HG03159 (cell line): ENCODE measurements around the gene OSM.
"Not testable (repeated sequence)": the region's sequence is repeated elsewhere in the genome, so short reads cannot be mapped to it uniquely, and the experiment has no call there.

Source experiments
- ATAC-seq: cut with Tn5 transposase; IDR thresholded peaks from one replicate; pipeline ENCODE4 v1.9.1; 2021; ENCODE audit warnings: mild to moderate bottlenecking, moderate library complexity; ENCODE audit not compliant: unreplicated experiment

Gene OSM

GRCh38 chr22:30230330-30230729, 36.3 kb downstream of the OSM start:
- no peak for ATAC-seq

GRCh38 chr22:30228509-30229359, 37.9 kb downstream of the OSM start:
- ATAC-seq, result no peak

GRCh38 chr22:30227438-30228228, 39.0 kb downstream of the OSM start:
- no peak for ATAC-seq

GRCh38 chr22:30226192-30226832, 40.3 kb downstream of the OSM start:
- ATAC-seq, result no peak

GRCh38 chr22:30225220-30225927, 41.3 kb downstream of the OSM start:
- ATAC-seq, result no peak

GRCh38 chr22:30224161-30224857, 42.3 kb downstream of the OSM start:
- no peak for ATAC-seq

GRCh38 chr22:30223303-30223702, 43.3 kb downstream of the OSM start:
- ATAC-seq, result no peak

- ATAC-seq, result no peak
Observed at GRCh38 chr22:30222321-30222720, 44.3 kb downstream of the OSM start.

GRCh38 chr22:30221121-30221992, 45.3 kb downstream of the OSM start:
- ATAC-seq, result no peak

GRCh38 chr22:30220338-30221012, 46.2 kb downstream of the OSM start:
- ATAC-seq, result no peak

- ATAC-seq, result no peak
Observed at GRCh38 chr22:30219668-30220278, 46.9 kb downstream of the OSM start.

GRCh38 chr22:30219049-30219654, 47.5 kb downstream of the OSM start:
- no peak for ATAC-seq

- no peak for ATAC-seq
Observed at GRCh38 chr22:30217698-30218560, 48.7 kb downstream of the OSM start.

GRCh38 chr22:30216710-30217109, 49.9 kb downstream of the OSM start:
- no peak for ATAC-seq

- ATAC-seq, result not testable (repeated sequence)
Observed at GRCh38 chr22:30216272-30216671, 50.4 kb downstream of the OSM start.

GRCh38 chr22:30214703-30215407, 51.8 kb downstream of the OSM start:
- ATAC-seq, result no peak
